GM21786 (cell line): ENCODE results near the gene SCAMP3.

ENCODE experiments used
- ATAC-seq: cut with Tn5 transposase; IDR thresholded peaks from one replicate; pipeline ENCODE4 v1.9.1; 2021; ENCODE audit not compliant: unreplicated experiment

Gene SCAMP3

DNA sequence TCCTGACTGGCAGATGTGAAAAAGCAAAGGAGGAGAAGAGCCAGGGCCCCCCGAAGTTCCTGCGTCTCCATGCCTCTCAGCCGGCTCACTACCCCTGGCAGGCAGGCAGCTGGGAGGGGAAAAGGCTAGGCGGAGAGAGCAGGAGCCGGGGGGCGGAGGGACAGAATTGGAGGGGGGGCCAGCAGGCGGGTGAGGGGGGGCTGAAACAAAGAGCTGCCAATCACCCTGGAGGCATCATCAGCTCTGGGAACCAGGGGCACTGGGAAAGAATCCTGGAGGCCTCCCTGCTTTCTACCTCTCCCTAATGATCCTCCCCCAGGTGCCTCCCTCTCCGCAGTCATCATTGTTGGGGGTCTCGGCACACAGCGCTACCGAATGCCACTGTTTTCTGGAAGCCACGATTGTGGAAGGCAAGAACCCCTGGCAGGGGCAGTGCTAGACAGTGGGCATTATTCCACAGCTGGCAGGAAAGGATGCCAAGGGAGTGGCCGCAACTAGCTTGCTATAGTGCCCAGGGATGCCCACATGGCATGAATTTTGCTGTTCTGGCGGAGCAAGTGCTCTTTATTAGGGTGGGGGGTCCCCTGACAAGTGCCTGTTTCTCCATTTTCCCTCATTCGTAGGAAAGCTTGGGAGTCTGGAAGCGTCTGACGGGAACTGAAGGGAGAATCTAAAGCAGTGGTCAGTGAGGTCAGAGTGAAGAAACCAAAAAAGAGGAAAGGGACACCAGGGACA lies 54.2 kb downstream of the SCAMP3 start, which contains the start of gene THBS3:
Gene THBS3 (minus strand): TSS at position 92 of the 735 bp plus-strand sequence. CDS start 21 bp downstream, at position 71.
- ATAC-seq: no peak

DNA sequence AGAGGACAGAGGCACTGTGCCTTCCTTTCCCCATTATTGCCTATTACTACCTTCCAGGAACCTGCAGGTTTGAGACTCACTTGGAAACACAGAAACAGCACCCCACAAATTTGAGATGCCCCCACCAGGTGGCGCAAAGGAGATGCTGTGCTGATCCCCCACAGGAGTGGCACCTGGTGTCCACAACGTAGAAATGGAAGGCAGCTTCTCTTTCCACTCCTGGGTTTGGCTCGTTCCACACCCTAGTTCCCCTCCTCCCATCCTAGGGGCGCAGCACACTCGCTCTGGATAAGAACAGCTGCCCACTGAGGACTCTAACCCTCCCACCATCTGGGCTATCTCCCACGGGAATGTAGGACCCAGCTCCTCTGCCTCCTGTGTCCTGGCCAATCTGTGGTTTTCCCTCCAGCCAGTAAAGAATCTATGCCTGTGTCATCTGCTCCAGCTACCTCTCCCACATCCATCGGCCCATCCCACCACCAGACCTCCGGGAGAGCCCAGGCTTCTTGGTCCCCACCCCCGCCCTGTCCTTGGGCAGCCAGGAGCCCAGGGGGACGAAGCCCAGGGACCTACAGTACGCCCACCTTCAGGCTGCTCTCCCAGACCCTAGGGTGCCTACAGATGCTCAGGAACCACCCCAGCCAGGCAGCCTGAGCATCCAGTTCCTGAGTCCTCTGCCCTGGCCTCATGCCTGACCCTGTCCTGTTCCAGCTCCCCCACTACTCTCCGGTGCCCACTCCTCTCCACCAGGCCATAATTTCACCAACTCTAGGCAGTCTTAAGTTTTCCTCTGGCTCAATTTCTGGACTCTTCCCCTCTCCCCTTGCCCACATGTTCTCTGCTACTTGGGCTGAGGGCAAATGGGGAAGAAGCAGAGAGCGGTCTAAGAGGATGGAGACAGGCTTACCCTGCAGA lies 55.0 kb downstream of the SCAMP3 start:
- no peak for ATAC-seq
